Activated CD4-positive, alpha-beta T cell treated with anti-CD3 and anti-CD28 coated beads, Interleukin-2, Interleukin-6, amounts not matched to agents 100 ng/mL and 50 ng/mL, durations not matched to agents 16 hours and 8 hours (primary cell): ENCODE results near the gene SCN4A.
A peak's percentile ranks its signal among the peaks of the same experiment; 100 is the strongest.

Source experiments
- DNase-seq: peaks from one replicate; pipeline ENCODE4 v3.0.0-alpha.2; 2020

Gene SCN4A

GRCh38 chr17:63954402-63955063 is 18.2 kb downstream of the SCN4A start:
- DNase-seq: peak; percentile 25

GRCh38 chr17:63950940-63951907 is 21.5 kb downstream of the SCN4A start:
- DNase-seq: peak; percentile 26

DNA sequence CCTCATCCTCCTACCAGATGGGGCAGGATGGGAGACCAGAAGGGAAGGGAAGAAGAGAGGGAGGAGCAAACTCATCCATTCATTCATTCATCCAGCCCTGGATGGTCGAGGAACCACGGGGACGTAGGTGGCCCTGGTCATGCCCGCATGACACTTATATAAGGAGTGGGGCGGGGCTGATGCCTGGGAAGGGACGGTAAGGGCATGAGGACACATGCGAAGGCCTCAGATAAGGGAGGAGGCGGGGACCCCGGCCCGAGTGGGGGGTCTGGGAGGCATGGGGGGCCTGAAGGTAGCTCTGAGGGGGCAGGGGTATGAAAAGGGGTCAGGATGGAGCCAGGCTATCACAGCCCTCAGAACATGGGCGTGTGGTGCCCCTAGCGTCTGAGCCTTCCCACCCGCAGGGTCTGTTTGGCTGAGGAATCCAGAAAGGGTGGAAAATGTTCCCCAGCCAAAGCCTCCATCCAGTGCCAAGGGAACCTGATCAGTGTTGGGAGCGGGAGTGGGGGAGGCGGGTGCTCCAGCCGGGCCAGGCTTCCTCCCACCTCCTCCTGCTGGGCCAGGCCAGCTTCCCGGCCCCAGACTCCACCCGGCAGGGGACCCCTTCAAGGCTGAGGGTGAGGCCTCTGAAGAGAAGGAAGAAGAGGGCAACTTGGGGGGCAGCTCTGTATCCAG is 23.0 kb downstream of the SCN4A start:
- DNase-seq: no peak

DNA sequence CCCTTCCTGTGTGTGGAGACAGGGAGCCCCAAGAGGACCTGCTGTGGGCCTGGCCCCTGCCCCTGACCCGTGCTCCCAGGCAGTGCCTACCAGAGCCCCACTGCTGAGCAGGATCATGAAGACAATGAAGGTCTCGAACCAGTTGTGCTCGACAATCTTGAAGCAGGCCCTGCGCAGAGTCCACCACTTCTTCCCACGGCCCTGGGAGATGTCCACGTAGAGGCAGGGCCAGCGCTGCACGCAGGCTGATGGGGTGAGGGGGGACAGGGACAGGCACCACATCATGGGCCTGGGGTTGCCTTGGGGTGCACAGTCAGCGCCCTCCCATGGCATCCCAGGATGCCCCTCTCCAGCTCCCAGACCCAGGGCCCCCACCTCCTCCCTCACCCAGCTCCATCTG is 24.2 kb downstream of the SCN4A start:
- DNase-seq: no peak

DNA sequence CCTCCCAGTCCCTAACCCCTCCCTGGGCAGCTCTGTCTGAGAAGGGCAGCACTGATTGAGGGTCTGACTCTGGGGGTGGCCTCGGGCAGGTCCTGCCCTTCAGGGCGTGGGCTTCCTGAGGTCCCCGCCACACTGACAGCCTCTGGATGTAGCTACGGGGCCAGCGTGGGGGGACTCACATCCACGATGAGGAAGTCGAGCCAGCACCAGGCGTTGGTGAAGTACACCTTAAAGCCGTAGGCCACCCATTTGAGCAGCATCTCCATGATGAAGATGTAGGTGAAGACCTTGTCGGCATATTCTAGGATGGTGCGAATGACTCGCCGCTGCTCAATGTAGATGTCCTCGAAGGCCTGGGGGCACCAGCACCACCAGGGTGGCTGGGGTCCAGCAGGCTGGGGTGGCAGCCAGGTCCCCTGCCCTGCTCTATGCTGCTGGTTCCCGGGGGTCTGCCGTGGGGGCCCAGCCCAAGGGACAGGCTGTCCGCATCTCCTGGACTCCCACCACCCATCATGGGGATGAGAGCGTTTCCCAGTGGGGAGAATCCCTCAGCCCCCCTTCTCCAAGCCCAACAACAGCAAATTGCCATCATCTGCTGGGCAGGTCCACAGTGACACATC is 24.9 kb downstream of the SCN4A start:
- no peak for DNase-seq

DNA sequence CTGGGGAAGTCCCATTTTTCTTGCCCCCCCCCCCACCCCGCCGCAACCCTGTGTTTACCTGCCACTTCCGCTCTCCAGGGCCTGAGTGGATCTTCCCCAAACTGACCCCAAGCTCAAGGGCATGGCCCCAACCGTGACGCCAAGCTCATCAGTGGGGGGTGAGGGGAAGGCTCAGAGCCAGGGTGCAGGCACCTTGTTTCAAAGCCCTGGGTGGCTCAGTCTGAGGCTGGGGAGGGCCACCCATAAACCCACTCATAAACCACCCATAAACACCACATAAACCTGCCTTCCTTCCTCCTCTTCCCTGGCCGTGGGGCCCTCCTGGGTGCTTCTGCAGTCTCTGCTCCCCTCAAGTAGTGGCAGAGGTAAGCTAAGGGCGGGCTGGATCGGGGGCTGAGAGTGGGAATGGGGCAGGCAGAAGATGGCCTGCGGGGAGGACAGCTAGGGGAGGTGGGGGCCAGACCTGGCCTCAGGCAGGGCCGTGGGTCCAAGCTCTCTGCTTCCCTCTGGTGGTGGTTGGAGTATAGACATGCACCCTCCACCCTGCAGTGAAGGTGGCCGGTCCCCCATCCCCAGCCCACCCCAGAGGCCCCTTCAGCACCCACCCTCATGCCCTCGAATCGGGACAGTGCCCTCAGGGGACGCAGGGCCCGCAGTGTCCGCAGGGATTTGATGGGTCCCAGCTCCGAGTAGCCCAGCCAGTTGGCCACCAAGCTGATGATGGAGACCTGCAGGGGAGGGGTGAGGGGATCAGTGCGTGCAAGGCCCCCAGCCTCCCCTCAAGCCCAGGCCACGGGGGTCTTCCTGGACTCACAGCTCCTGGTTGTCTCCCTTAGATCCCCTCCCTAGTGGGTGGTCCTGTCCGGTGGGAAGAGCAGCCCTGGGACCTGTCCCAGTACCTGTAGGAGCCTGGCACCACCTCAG is 26.0 kb downstream of the SCN4A start:
- peak; percentile 80 for DNase-seq

DNA sequence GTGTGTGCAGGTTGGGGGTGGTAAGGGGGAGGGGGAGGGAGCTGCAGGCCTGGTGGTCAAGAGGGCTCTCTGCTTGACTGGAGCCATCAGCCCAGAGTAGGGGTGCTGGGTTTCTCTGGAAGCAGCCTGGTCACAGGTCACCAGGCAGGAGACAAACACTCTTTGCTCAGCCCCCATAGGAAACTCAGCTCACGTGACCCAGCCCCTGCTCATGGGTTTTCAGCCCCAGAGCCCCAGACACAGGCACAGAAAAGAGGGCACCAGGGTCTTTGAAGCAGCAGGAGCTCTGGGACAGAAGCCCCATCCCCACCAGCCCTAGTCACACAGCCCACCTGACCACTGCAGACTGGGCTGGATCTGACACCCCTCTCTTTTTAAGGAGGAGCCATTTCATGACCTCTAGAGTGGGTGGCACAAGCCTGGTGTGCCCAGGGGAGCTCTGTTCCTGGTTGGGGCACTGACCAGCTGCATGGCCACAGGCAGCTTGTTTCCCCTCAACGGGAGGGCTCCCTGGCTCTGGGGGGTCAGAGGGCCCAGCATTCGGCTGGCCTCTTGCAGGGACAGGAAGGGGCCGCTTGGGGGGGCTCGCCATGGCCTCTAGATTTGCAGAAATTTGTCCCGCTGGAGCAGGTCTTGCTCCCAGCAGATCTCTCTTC is 26.8 kb downstream of the SCN4A start:
- DNase-seq: no peak

GRCh38 chr17:63944736-63945499 is 27.8 kb downstream of the SCN4A start:
- no peak for DNase-seq

- no peak for DNase-seq
Observed at GRCh38 chr17:63943745-63944144, 29.0 kb downstream of the SCN4A start.

DNA sequence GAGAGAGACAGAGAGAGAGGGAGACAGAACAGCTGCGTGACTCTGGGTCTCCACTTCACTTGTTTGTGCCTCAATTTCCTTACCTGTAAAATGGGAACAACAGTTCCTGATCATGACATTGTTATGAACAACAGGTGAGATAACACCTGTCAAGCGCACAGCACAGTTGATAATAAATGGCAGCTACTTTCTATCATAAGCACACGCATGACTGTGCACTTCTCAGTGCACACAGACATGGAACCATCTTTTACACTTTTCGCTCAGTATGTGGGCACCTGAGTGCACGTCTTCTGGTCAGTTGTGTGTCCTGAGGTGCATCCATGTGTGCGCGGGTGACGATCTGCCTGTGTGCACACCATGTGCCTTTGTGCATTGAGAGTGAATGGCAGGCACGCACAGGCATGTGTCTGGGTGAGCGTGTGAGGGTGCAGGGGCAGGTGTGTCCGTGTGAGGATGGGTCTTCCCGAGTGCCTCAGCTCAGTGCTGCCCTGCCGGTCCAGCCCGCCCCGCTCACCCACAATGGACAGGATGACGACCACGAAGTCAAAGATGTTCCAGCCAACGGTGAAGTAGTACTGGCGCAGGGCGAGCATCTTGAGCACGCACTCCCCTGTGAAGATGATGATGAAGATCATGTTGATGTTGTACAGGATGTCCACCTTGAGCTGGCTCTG is 30.3 kb downstream of the SCN4A start:
- DNase-seq: no peak

DNA sequence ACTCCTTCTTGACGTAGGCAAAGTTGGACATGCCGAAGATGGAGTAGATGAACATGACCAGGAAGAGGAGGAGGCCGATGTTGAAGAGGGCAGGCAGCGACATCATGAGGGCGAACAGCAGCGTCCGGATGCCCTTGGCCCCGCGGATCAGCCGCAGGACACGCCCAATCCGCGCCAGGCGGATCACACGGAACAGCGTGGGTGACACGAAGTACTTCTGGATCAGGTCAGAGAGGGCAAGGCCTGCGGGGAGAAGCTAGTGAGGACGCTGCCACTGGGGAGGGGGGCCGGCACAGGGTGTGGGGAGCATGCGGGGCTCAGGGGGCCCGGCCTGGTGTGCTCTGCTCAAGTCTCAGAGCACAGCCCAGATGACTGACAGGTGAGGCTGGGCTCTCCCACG is 31.0 kb downstream of the SCN4A start:
- no peak for DNase-seq

GRCh38 chr17:63941162-63941561 is 31.6 kb downstream of the SCN4A start:
- DNase-seq: no peak

- no peak for DNase-seq
Observed at GRCh38 chr17:63940584-63940983, 32.1 kb downstream of the SCN4A start.

- no peak for DNase-seq
Observed at GRCh38 chr17:63939884-63940283, 32.8 kb downstream of the SCN4A start.

- no peak for DNase-seq
Observed at GRCh38 chr17:63939401-63939800, 33.3 kb downstream of the SCN4A start.

DNA sequence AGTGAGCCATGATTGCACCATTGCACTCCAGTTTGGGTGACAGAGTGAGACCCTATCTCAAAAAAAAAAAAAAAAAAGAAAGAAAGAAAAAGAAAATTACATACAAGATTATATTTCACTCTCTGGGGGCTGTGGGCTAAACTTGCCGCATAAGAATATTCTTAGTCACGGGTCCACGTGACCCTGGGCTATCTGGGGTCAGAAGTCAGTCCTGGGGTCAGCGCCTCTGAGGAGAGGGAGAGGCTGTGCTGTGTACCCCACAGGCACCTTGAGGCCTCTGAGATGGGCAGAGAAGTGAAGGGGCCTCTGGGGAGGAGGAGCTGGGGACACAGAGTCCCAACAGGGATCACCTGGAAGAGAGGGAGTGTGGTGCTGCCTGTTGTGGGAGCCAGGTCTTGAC is 34.8 kb downstream of the SCN4A start:
- DNase-seq: no peak

GRCh38 chr17:63937319-63937718 is 35.4 kb downstream of the SCN4A start:
- no peak for DNase-seq

DNA sequence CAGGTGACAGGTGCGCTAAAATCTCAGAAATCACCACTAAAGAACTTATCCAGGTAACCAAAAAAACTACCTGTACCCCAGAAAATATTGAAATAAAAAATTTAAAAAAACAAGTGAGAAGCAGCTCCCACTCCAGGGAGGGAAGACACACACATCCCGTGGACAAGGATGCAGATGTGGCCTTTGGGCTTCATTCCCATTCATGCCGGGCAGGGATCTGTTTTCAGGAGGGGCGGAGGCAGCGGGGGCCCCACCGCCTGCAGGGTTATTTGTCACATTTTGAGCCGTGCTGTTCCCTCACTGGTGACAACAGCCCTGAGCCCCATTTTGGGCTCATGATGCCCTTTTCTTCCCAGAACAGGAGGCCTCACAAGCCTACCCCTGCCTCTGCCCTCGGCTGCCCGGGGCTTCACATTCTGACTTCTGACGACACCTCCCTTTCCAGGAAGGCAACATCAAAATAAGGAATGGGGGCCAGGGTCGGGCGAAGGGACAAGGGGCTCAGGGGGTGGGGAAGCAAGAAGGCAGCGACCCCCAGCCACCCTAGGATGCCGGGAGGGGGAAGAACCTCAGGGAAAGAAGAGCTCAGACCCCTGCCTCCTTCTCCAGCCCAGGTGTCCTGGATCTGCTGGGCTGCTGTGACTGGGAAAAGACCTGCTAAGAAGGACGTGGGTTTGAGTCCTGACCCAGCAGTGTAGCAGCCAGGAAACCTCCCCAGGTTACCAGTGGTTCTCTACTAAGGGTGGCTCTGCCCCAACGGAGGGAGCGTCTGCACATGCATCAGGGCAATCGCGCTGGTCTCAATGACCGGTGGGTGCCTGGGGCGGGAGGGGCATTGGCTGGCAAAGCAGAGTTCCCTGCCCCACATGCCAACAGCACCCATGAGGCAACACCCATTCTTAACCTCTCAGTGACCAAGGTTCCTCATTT is 38.3 kb downstream of the SCN4A start:
- no peak for DNase-seq

- DNase-seq: no peak
Observed at GRCh38 chr17:63933598-63933997, 39.1 kb downstream of the SCN4A start.
